SHP77 treated with DMSO at 0.1 percent for 48 hours (cell line): ENCODE data around the gene SIGLEC9.

Experiments used
- DNase-seq: peaks from one replicate; lab custom pipeline; 2025; lab: John Stamatoyannopoulos, UW

SIGLEC9 gene

GRCh38 chr19:51097166-51097738 lies 27.5 kb upstream of the SIGLEC9 start:
- DNase-seq: peak; percentile 9

- DNase-seq: no peak
These were observed 26.9 kb upstream of the SIGLEC9 start for GRCh38 chr19:51097796-51098195.

GRCh38 chr19:51098365-51099046 lies 26.2 kb upstream of the SIGLEC9 start:
- no peak for DNase-seq

GRCh38 chr19:51099047-51099382 lies 25.7 kb upstream of the SIGLEC9 start:
- DNase-seq: no peak

- no peak for DNase-seq
These were observed 24.1 kb upstream of the SIGLEC9 start for GRCh38 chr19:51100601-51101000.

- no peak for DNase-seq
These were observed 23.4 kb upstream of the SIGLEC9 start for GRCh38 chr19:51101171-51101865.

GRCh38 chr19:51102991-51103390 lies 21.7 kb upstream of the SIGLEC9 start:
- DNase-seq: no peak

GRCh38 chr19:51103926-51104341 lies 20.8 kb upstream of the SIGLEC9 start:
- no peak for DNase-seq

- no peak for DNase-seq
These were observed 17.2 kb upstream of the SIGLEC9 start for GRCh38 chr19:51107406-51108065.

- peak; percentile 96 for DNase-seq
These were observed 16.5 kb upstream of the SIGLEC9 start, which contains the start of gene CTU1 for GRCh38 chr19:51108066-51108804. CTU1 (minus strand) TSS chr19:51108409; CDS start chr19:51104569, 3,840 bp downstream.

GRCh38 chr19:51108805-51109146 lies 15.9 kb upstream of the SIGLEC9 start:
- no peak for DNase-seq

GRCh38 chr19:51110666-51110971 lies 14.1 kb upstream of the SIGLEC9 start:
- no peak for DNase-seq

GRCh38 chr19:51111606-51112005 lies 13.1 kb upstream of the SIGLEC9 start:
- no peak for DNase-seq

GRCh38 chr19:51114087-51114729 lies 10.5 kb upstream of the SIGLEC9 start:
- no peak for DNase-seq

- DNase-seq: no peak
These were observed 7.9 kb upstream of the SIGLEC9 start for GRCh38 chr19:51116736-51117286.

GRCh38 chr19:51119101-51119500 lies 5.6 kb upstream of the SIGLEC9 start:
- no peak for DNase-seq

GRCh38 chr19:51119611-51120010 lies 5.1 kb upstream of the SIGLEC9 start:
- no peak for DNase-seq

GRCh38 chr19:51120160-51120559 lies 4.5 kb upstream of the SIGLEC9 start:
- no peak for DNase-seq

- no peak for DNase-seq
These were observed 3.4 kb upstream of the SIGLEC9 start for GRCh38 chr19:51121257-51121656.

- no peak for DNase-seq
These were observed 2.4 kb upstream of the SIGLEC9 start for GRCh38 chr19:51122112-51122981.

- no peak for DNase-seq
These were observed 1.3 kb upstream of the SIGLEC9 start for GRCh38 chr19:51123381-51123800.
